Liver (tissue), 9 donors: ENCODE data around the gene DNA2. TPM values are rescaled to one million over a fixed set of nuclear protein-coding genes. Genes with fewer than 3 reads are reported as not detected.

Experiments
- DNase-seq: peaks from one replicate; pipeline ENCODE4 v3.0.0-alpha.2; 2017; ENCODE audit warnings: low spot score
- H3K27ac ChIP-seq, 2 donors: one replicate each; pipeline ENCODE4 v1.7.0; 2013; ENCODE audit warnings: inconsistent platforms in 2 of 2, low read length in 2 of 2, control low read depth in 1 of 2, low read depth in 1 of 2, mild to moderate bottlenecking in 1 of 2
- H3K27me3 ChIP-seq, 4 donors: one replicate each; pipeline versions ENCODE4 v1.6.1 to v1.7.0; 2013; ENCODE audit warnings: low read length in 3 of 4, inconsistent platforms in 1 of 4, mild to moderate bottlenecking in 1 of 4, moderate library complexity in 1 of 4; ENCODE audit not compliant: control insufficient read depth in 4 of 4, insufficient read depth in 4 of 4
- H3K36me3 ChIP-seq, 4 donors: one replicate each; pipeline versions ENCODE4 v1.6.1 to v1.7.0; 2013; ENCODE audit warnings: low read length in 3 of 4, mild to moderate bottlenecking in 3 of 4, low read depth in 1 of 4, moderate library complexity in 1 of 4; ENCODE audit not compliant: control insufficient read depth in 4 of 4, insufficient read depth in 3 of 4
- H3K4me1 ChIP-seq, 4 donors: one replicate each; pipeline versions ENCODE4 v1.6.1 to v1.7.0; 2013; ENCODE audit warnings: low read length in 3 of 4, mild to moderate bottlenecking in 3 of 4, moderate library complexity in 1 of 4; ENCODE audit not compliant: control insufficient read depth in 4 of 4, insufficient read depth in 4 of 4
- H3K4me3 ChIP-seq, 3 donors: one replicate each; pipeline versions ENCODE4 v1.6.1 to v1.7.0; 2013; ENCODE audit warnings: low read length in 3 of 3, control low read depth in 1 of 3, low read depth in 1 of 3, mild to moderate bottlenecking in 1 of 3
- H3K9ac ChIP-seq, 2 donors: one replicate each; pipeline ENCODE4 v1.7.0; 2013; ENCODE audit warnings: low read length in 2 of 2, mild to moderate bottlenecking in 2 of 2, moderate library complexity in 2 of 2, control low read depth in 1 of 2, low read depth in 1 of 2
- H3K9me3 ChIP-seq, 4 donors: one replicate each; pipeline versions ENCODE4 v1.6.1 to v1.7.0; 2013; ENCODE audit warnings: low read length in 3 of 4; ENCODE audit not compliant: control insufficient read depth in 4 of 4
- FOXA1 ChIP-seq: IDR thresholded peaks from 2 replicates; pipeline ENCODE4 v1.6.1; 2016; ENCODE audit warnings: antibody characterized with exemption
- FOXA2 ChIP-seq: IDR thresholded peaks from 2 replicates; pipeline ENCODE4 v1.6.1; 2016; ENCODE audit warnings: antibody characterized with exemption
- GABPA ChIP-seq, 2 donors: IDR thresholded peaks in 1 of 2; conservative IDR thresholded peaks in 1 of 2; 2 replicates each; pipeline ENCODE4 v1.6.1; 2016; ENCODE audit warnings: antibody characterized with exemption in 2 of 2, mild to moderate bottlenecking in 1 of 2, moderate library complexity in 1 of 2
- HNF4G ChIP-seq: IDR thresholded peaks from 2 replicates; pipeline ENCODE4 v1.6.1; 2016; ENCODE audit warnings: antibody characterized with exemption
- NR2F2 ChIP-seq: IDR thresholded peaks from 2 replicates; pipeline ENCODE4 v1.6.1; 2016; ENCODE audit warnings: antibody characterized with exemption
- RAD21 ChIP-seq, 2 donors: IDR thresholded peaks; 2 replicates each; pipeline ENCODE4 v1.6.1; 2016; ENCODE audit warnings: antibody characterized with exemption in 2 of 2, mild to moderate bottlenecking in 2 of 2
- SP1 ChIP-seq: IDR thresholded peaks from 2 replicates; pipeline ENCODE4 v1.6.1; 2018; ENCODE audit warnings: antibody characterized with exemption, mild to moderate bottlenecking
- TAF1 ChIP-seq: conservative IDR thresholded peaks from 2 replicates; pipeline ENCODE4 v1.6.1; 2016; ENCODE audit warnings: antibody characterized with exemption, mild to moderate bottlenecking
- WGBS: extraction: QIAGEN DNeasy Blood & Tissue Kit; methylation state at CpG from one replicate; pipeline ENCODE4 v1.1.7; 2013; 5-methylcytosine and 5-hydroxymethylcytosine counted together
- polyA plus RNA-seq, 2 donors: library from polyadenylated mRNA; stranded (reverse) in 1 of 2; unstranded in 1 of 2; fragments of 200-250 nt in 1 of 2; fragments of >200 nt in 1 of 2; fragmentation: Nextera tagmentation in 1 of 2; extraction: Ambion mirVana in 1 of 2; gene quantifications; one replicate each; pipeline versions ENCODE4 v1.2.1 to v1.2.3, GENCODE V29; 2013 to 2015
- total RNA-seq, 2 donors: library from RNA; depleted of rRNA; stranded (reverse); fragments of >200 nt; gene quantifications; one replicate each; pipeline ENCODE4 v1.2.3, GENCODE V29; 2014
- TF ChIP-seq, protein P1 (sequence below): IDR thresholded peaks from 2 replicates; pipeline ENCODE4 v1.6.1; 2016; ENCODE audit warnings: antibody characterized with exemption, mild to moderate bottlenecking
- TF ChIP-seq, protein P2 (sequence below): IDR thresholded peaks from 2 replicates; pipeline ENCODE4 v1.6.1; 2016; ENCODE audit warnings: antibody characterized with exemption
- TF ChIP-seq, protein P3 (sequence below): fragments of 150-350 bp; IDR thresholded peaks from 2 replicates; pipeline ENCODE4 v1.5.1; 2017; ENCODE audit warnings: improper control_type of control experiment, low read depth, low read length; ENCODE audit not compliant: missing input control
- TF ChIP-seq, protein P4 (sequence below): IDR thresholded peaks from 2 replicates; pipeline ENCODE4 v1.6.1; 2016; ENCODE audit warnings: antibody characterized with exemption
- donor health status: healthy.
- donor health status: healthy.
- donor health status: healthy.
- donor health status: healthy.
- donor health status: healthy.

The DNA2 gene
- total and polyA plus RNA-seq, 4 donors, result 0.50 to 17.5 (median 4.3) TPM

DNA sequence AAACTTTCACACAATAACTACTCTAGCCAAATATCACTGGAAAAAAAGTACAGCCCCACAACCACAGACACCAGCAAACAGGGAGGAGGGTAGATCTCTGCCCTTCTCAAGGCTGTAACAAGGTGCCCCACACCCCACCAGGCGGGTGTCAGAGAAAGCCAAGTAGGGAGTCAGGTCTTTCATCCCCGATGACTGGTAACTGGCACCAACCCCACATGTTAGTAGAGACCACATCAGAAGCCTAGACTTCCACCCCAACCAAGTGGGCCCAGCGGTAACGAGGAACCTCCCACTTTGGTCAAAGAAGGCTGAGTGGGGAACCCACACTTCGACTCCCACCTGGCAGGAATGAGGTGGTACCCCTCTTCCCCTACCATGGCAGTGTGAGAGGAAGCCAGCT, 48.3 kb downstream of the DNA2 start:
- no peak overlapping the region for H3K27ac ChIP-seq
- H3K4me3 ChIP-seq, result no peak overlapping the region
- TF ChIP-seq FOXA1 (no peak), NR2F2 (no peak), TAF1 (no peak)
- no peaks in the 10 kb centered on the region for H3K36me3 ChIP-seq
- no peaks in the 10 kb centered on the region for H3K9me3 ChIP-seq
- no peak overlapping the region for H3K9ac ChIP-seq
- no peak for DNase-seq
- no peaks in the 10 kb centered on the region for H3K27me3 ChIP-seq
- H3K4me1 ChIP-seq, result no peaks in the 10 kb centered on the region
- 91% methylated on average over 5 of the region's 5 CpGs for WGBS

DNA sequence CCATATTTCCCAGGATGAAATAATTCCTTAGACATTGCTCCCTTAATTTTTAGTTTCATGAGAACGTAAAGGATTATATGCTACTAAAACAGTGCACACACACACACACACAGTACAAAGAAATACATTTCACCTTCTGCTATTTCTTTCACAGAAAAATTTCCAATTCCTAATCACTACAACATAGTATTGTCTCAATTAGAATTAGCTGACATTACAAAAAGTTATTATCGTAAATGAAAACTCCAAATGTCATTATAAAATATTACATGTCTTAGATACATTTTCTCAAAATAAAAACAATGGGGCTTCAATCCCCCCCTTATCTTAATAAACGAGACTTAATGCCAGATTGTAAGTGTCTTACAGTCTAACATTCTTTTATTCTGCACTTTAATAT, 52.4 kb downstream of the DNA2 start:
- no peak overlapping the region for H3K27ac ChIP-seq
- H3K9ac ChIP-seq, result no peak overlapping the region
- 95% methylated on average over 3 of the region's 3 CpGs for WGBS
- H3K4me3 ChIP-seq, result no peak overlapping the region
- no peaks in the 10 kb centered on the region for H3K4me1 ChIP-seq
- no peaks in the 10 kb centered on the region for H3K27me3 ChIP-seq
- peaks cover 0 to 2% (median 0%) of the 10 kb centered on the region in 4 donors for H3K36me3 ChIP-seq
- no peaks in the 10 kb centered on the region for H3K9me3 ChIP-seq
- no peak for DNase-seq
- no peak for TF ChIP-seq GABPA (IDR thresholded peaks at IDR 0.05 in 1 of 2, conservative IDR thresholded peaks at IDR 0.05 in 1 of 2)
- TF ChIP-seq RAD21 (IDR thresholded peaks at IDR 0.05), result no peak
- no peak for TF ChIP-seq SP1
- TF ChIP-seq, protein P1, sequence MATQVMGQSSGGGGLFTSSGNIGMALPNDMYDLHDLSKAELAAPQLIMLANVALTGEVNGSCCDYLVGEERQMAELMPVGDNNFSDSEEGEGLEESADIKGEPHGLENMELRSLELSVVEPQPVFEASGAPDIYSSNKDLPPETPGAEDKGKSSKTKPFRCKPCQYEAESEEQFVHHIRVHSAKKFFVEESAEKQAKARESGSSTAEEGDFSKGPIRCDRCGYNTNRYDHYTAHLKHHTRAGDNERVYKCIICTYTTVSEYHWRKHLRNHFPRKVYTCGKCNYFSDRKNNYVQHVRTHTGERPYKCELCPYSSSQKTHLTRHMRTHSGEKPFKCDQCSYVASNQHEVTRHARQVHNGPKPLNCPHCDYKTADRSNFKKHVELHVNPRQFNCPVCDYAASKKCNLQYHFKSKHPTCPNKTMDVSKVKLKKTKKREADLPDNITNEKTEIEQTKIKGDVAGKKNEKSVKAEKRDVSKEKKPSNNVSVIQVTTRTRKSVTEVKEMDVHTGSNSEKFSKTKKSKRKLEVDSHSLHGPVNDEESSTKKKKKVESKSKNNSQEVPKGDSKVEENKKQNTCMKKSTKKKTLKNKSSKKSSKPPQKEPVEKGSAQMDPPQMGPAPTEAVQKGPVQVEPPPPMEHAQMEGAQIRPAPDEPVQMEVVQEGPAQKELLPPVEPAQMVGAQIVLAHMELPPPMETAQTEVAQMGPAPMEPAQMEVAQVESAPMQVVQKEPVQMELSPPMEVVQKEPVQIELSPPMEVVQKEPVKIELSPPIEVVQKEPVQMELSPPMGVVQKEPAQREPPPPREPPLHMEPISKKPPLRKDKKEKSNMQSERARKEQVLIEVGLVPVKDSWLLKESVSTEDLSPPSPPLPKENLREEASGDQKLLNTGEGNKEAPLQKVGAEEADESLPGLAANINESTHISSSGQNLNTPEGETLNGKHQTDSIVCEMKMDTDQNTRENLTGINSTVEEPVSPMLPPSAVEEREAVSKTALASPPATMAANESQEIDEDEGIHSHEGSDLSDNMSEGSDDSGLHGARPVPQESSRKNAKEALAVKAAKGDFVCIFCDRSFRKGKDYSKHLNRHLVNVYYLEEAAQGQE, result no peak
- TF ChIP-seq, protein P2, sequence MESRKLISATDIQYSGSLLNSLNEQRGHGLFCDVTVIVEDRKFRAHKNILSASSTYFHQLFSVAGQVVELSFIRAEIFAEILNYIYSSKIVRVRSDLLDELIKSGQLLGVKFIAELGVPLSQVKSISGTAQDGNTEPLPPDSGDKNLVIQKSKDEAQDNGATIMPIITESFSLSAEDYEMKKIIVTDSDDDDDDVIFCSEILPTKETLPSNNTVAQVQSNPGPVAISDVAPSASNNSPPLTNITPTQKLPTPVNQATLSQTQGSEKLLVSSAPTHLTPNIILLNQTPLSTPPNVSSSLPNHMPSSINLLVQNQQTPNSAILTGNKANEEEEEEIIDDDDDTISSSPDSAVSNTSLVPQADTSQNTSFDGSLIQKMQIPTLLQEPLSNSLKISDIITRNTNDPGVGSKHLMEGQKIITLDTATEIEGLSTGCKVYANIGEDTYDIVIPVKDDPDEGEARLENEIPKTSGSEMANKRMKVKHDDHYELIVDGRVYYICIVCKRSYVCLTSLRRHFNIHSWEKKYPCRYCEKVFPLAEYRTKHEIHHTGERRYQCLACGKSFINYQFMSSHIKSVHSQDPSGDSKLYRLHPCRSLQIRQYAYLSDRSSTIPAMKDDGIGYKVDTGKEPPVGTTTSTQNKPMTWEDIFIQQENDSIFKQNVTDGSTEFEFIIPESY, result no peak
- TF ChIP-seq FOXA2, result no peak
- TF ChIP-seq, protein P3, sequence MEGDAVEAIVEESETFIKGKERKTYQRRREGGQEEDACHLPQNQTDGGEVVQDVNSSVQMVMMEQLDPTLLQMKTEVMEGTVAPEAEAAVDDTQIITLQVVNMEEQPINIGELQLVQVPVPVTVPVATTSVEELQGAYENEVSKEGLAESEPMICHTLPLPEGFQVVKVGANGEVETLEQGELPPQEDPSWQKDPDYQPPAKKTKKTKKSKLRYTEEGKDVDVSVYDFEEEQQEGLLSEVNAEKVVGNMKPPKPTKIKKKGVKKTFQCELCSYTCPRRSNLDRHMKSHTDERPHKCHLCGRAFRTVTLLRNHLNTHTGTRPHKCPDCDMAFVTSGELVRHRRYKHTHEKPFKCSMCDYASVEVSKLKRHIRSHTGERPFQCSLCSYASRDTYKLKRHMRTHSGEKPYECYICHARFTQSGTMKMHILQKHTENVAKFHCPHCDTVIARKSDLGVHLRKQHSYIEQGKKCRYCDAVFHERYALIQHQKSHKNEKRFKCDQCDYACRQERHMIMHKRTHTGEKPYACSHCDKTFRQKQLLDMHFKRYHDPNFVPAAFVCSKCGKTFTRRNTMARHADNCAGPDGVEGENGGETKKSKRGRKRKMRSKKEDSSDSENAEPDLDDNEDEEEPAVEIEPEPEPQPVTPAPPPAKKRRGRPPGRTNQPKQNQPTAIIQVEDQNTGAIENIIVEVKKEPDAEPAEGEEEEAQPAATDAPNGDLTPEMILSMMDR, result no peak
- no peak for TF ChIP-seq TAF1
- TF ChIP-seq HNF4G, result no peak
- TF ChIP-seq, protein P4, sequence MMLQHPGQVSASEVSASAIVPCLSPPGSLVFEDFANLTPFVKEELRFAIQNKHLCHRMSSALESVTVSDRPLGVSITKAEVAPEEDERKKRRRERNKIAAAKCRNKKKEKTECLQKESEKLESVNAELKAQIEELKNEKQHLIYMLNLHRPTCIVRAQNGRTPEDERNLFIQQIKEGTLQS, result no peak
- no peak for TF ChIP-seq NR2F2
